Astrocyte (in vitro differentiated cells and primary cell): ENCODE results near the gene PTPRN2. TPM values are rescaled to one million over a fixed set of nuclear protein-coding genes. Genes with fewer than 3 reads are reported as not detected.

ENCODE experiments used
- DNase-seq: peaks from one replicate; pipeline ENCODE4 v3.0.0-alpha.2; 2010; ENCODE audit warnings: low read depth
- FAIRE-seq: peaks from 2 replicates; lab custom pipeline; 2011; peaks lifted over from hg19 to GRCh38; lab: Jason Lieb, UNC
- H2AFZ ChIP-seq: 2 replicates; pipeline ENCODE4 v1.6.0; 2012; ENCODE audit warnings: low read depth, low read length, inconsistent platforms
- H3K27ac ChIP-seq: 2 replicates; pipeline ENCODE4 v1.5.1; 2011; ENCODE audit warnings: low read depth, low read length, inconsistent platforms
- H3K27me3 ChIP-seq: 2 replicates; pipeline ENCODE4 v1.6.0; 2011; ENCODE audit warnings: low read length, inconsistent platforms; ENCODE audit not compliant: insufficient read depth
- H3K36me3 ChIP-seq: 2 replicates; pipeline ENCODE4 v1.5.1; 2011; ENCODE audit warnings: low read length, inconsistent platforms; ENCODE audit not compliant: insufficient read depth
- H3K4me1 ChIP-seq: 2 replicates; pipeline ENCODE4 v1.5.1; 2011; ENCODE audit warnings: low read length, inconsistent platforms; ENCODE audit not compliant: insufficient read depth
- H3K4me2 ChIP-seq: 2 replicates; pipeline ENCODE4 v1.6.0; 2012; ENCODE audit warnings: low read length, inconsistent platforms
- H3K4me3 ChIP-seq: 2 replicates; pipeline ENCODE4 v1.5.1; 2011; ENCODE audit warnings: low read depth, mild to moderate bottlenecking, low read length, inconsistent platforms; ENCODE audit not compliant: insufficient read depth
- H3K79me2 ChIP-seq: 2 replicates; pipeline ENCODE4 v1.6.0; 2012; ENCODE audit warnings: mild to moderate bottlenecking, low read length, inconsistent platforms; ENCODE audit not compliant: insufficient read depth
- H3K9ac ChIP-seq: 2 replicates; pipeline ENCODE4 v1.6.0; 2012; ENCODE audit warnings: mild to moderate bottlenecking, low read length, inconsistent platforms
- H3K9me3 ChIP-seq: 2 replicates; pipeline ENCODE4 v1.5.1; 2012; ENCODE audit warnings: low read depth, mild to moderate bottlenecking, low read length, inconsistent platforms; ENCODE audit not compliant: insufficient read depth
- H4K20me1 ChIP-seq: 2 replicates; pipeline ENCODE4 v1.6.0; 2012; ENCODE audit warnings: low read length, inconsistent platforms; ENCODE audit not compliant: insufficient read depth
- H3K27ac Mint-ChIP-seq: one replicate; pipeline ENCODE4 v1.8.0; 2021; ENCODE audit warnings: mild to moderate bottlenecking, mixed read lengths; ENCODE audit not compliant: unreplicated experiment
- H3K27me3 Mint-ChIP-seq: one replicate; pipeline ENCODE4 v1.8.0; 2021; ENCODE audit warnings: low read depth, mixed read lengths; ENCODE audit not compliant: unreplicated experiment
- H3K36me3 Mint-ChIP-seq: one replicate; pipeline ENCODE4 v1.8.0; 2021; ENCODE audit warnings: low read depth, mixed read lengths; ENCODE audit not compliant: unreplicated experiment
- H3K4me1 Mint-ChIP-seq: one replicate; pipeline ENCODE4 v1.8.0; 2021; ENCODE audit warnings: low read depth, mixed read lengths; ENCODE audit not compliant: unreplicated experiment
- H3K4me3 Mint-ChIP-seq: one replicate; pipeline ENCODE4 v1.8.0; 2021; ENCODE audit warnings: mild to moderate bottlenecking, moderate library complexity, mixed read lengths; ENCODE audit not compliant: unreplicated experiment
- H3K9me3 Mint-ChIP-seq: one replicate; pipeline ENCODE4 v1.8.0; 2021; ENCODE audit warnings: mild to moderate bottlenecking, mixed read lengths; ENCODE audit not compliant: unreplicated experiment
- CTCF ChIP-seq: IDR thresholded peaks from 2 replicates; pipeline ENCODE4 v1.5.1; 2011; ENCODE audit warnings: low read depth, mild to moderate bottlenecking, inconsistent platforms, low read length, moderate library complexity; ENCODE audit not compliant: insufficient read depth
- EZH2 ChIP-seq: IDR thresholded peaks from 2 replicates; pipeline ENCODE4 v1.6.1; 2012; ENCODE audit warnings: mild to moderate bottlenecking, low read length, inconsistent platforms; ENCODE audit not compliant: insufficient read depth
- total RNA-seq: library from RNA; stranded (reverse); gene quantifications from 2 replicates; pipeline ENCODE4 v1.2.1, GENCODE V29; 2021

The PTPRN2 gene
- total RNA-seq, 1 donor from 2014 or later = 0.09 TPM

GRCh38 chr7:157863906-157864810, 723.5 kb downstream of the PTPRN2 start:
- Histone ChIP-seq H3K9me3 (no peaks in the 10 kb centered on the region), H3K4me1 (no peaks in the 10 kb centered on the region), H3K4me2 (no peak overlapping the region), H2AFZ (no peak overlapping the region), H3K36me3 (no peaks in the 10 kb centered on the region), H3K79me2 (no peaks in the 10 kb centered on the region), H3K4me3 (no peak overlapping the region), H3K9ac (no peak overlapping the region), H3K27ac (no peak overlapping the region), H4K20me1 (no peaks in the 10 kb centered on the region), H3K27me3 (no peaks in the 10 kb centered on the region)
- no peak for DNase-seq
- no peak overlapping the region for H3K4me3 Mint-ChIP-seq
- no peak overlapping the region for H3K27ac Mint-ChIP-seq
- H3K9me3 Mint-ChIP-seq = peaks cover 28% of the 10 kb centered on the region
- no peak for TF ChIP-seq EZH2
- TF ChIP-seq CTCF = no peak
- no peaks in the 10 kb centered on the region for H3K27me3 Mint-ChIP-seq
- no peaks in the 10 kb centered on the region for H3K36me3 Mint-ChIP-seq
- no peaks in the 10 kb centered on the region for H3K4me1 Mint-ChIP-seq
- no peak for FAIRE-seq

- Mint-ChIP-seq H3K9me3 (peaks cover 19% of the 10 kb centered on the region), H3K4me1 (no peaks in the 10 kb centered on the region), H3K4me3 (no peak overlapping the region), H3K36me3 (no peaks in the 10 kb centered on the region), H3K27me3 (no peaks in the 10 kb centered on the region), H3K27ac (no peak overlapping the region)
- Histone ChIP-seq H2AFZ (no peak overlapping the region), H3K9me3 (no peaks in the 10 kb centered on the region), H3K4me2 (no peak overlapping the region), H3K27me3 (no peaks in the 10 kb centered on the region), H3K27ac (no peak overlapping the region), H3K36me3 (no peaks in the 10 kb centered on the region), H3K79me2 (no peaks in the 10 kb centered on the region), H3K4me3 (no peak overlapping the region), H4K20me1 (no peaks in the 10 kb centered on the region), H3K4me1 (no peaks in the 10 kb centered on the region), H3K9ac (no peak overlapping the region)
- no peak for TF ChIP-seq CTCF
- no peak for TF ChIP-seq EZH2
- no peak for DNase-seq
- FAIRE-seq = no peak
These were observed 724.4 kb downstream of the PTPRN2 start for GRCh38 chr7:157863176-157863575.

GRCh38 chr7:157862731-157863130, 724.9 kb downstream of the PTPRN2 start:
- TF ChIP-seq EZH2 = no peak
- TF ChIP-seq CTCF = no peak
- H3K9me3 Mint-ChIP-seq = peaks cover 19% of the 10 kb centered on the region
- H3K9me3 ChIP-seq = no peaks in the 10 kb centered on the region

More at GRCh38 chr7:157862731-157863130, 724.9 kb downstream of the PTPRN2 start:
- Histone ChIP-seq H4K20me1 (no peaks in the 10 kb centered on the region), H2AFZ (no peak overlapping the region), H3K79me2 (no peaks in the 10 kb centered on the region), H3K27me3 (no peaks in the 10 kb centered on the region), H3K4me1 (no peaks in the 10 kb centered on the region), H3K9ac (no peak overlapping the region), H3K27ac (no peak overlapping the region), H3K4me2 (no peak overlapping the region), H3K4me3 (no peak overlapping the region), H3K36me3 (no peaks in the 10 kb centered on the region)
- FAIRE-seq (no peak), DNase-seq (no peak)
- Mint-ChIP-seq H3K4me1 (no peaks in the 10 kb centered on the region), H3K36me3 (no peaks in the 10 kb centered on the region), H3K27me3 (no peaks in the 10 kb centered on the region), H3K27ac (no peak overlapping the region), H3K4me3 (no peak overlapping the region)
